Measurements from ENCODE around the gene ODR4. TPM values are rescaled to one million over a fixed set of nuclear protein-coding genes. Genes with fewer than 3 reads are reported as not detected.
"Not testable (repeated sequence)": the region's sequence is repeated elsewhere in the genome, so short reads cannot be mapped to it uniquely, and the experiment has no call there.

ODR4 gene
- total RNA-seq, 1 experiment from 2014 or later, result 29.1 TPM

DNA sequence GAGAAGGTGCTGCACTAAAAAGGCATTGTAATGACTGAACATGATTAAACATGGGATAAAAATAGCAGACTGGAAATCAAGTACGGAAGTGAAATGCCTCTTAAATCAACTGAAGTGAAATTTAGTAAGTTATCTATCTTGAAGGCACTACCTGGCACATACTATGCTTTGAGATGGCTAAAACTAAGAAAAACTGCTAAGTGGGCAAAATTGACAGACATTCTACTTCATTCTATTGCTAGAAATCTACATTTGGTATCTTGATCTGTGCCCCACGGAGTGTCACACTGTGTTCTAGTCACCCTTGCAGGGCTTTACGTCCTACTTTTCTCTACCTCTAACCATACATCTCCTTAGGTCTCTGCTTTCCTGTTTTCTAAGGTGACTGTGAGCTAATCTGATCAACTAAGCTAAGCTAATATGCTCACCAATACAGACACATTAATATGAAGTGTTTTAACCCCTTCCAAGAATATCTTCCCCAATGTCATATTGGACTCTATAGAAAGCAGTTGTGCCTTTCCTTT is 81.2 kb downstream of the ODR4 start:
- Mint-ChIP-seq H3K36me3 (ENCODE audit: insufficient read depth, unreplicated experiment) (no peaks in the 10 kb centered on the region), H3K4me1 (ENCODE audit: low read depth, unreplicated experiment) (no peaks in the 10 kb centered on the region), H3K4me3 (ENCODE audit: unreplicated experiment) (no peak overlapping the region), H3K9me3 (ENCODE audit: unreplicated experiment) (no peaks in the 10 kb centered on the region), H3K27ac (ENCODE audit: unreplicated experiment) (no peak overlapping the region), H3K27me3 (ENCODE audit: insufficient read depth, unreplicated experiment) (no peaks in the 10 kb centered on the region)
- no peak for DNase-seq
- TF ChIP-seq CTCF (IDR thresholded peaks at IDR 0.05; ENCODE audit: insufficient read depth in 1 of 2, low read depth in 1 of 2, low read length in 1 of 2, severe bottlenecking in 1 of 2, unreplicated experiment in 1 of 2), result no peak
- Histone ChIP-seq H3K4me3 (ENCODE audit: low read depth, low read length) (no peak overlapping the region), H3K27me3 (replicated peaks; ENCODE audit: control insufficient read depth, insufficient read depth, low read length) (no peaks in the 10 kb centered on the region), H3K4me1 (no peaks in the 10 kb centered on the region), H3K36me3 (ENCODE audit: control insufficient read depth, insufficient read depth, low read length) (no peaks in the 10 kb centered on the region), H3K9me3 (no peaks in the 10 kb centered on the region; the same call in 1 of the 2 replicates)
- ChIA-PET POLR2A (no interaction called here), CTCF (no interaction called here)
- intact Hi-C loops (cut with micrococcal nuclease; ENCODE audit: unreplicated experiment), result no loop called here
- BruUV-seq (replicated peaks), result no TSS peak

DNA sequence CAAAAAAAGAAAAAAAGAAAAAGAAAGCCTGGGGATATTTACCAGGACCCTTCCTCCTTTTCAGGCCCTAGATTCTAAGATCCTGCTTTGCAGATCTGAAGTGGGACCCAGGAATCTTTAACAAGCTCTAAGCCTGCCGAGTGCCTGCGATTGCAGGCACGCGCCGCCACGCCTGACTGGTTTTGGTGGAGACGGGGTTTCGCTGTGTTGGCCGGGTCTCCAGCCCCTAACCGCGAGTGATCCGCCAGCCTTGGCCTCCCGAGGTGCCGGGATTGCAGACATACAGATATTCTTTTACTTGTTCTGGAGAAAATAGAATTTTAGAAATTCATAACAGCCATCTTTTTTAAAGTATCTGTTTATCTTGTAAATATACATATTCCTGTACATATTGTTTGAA is 83.5 kb downstream of the ODR4 start:
- DNase-seq; H3K4me3 Mint-ChIP-seq (ENCODE audit: unreplicated experiment); POLR2A ChIA-PET; CTCF ChIA-PET; H3K36me3 Mint-ChIP-seq (ENCODE audit: insufficient read depth, unreplicated experiment); H3K27ac Mint-ChIP-seq (ENCODE audit: unreplicated experiment); H3K27me3 Mint-ChIP-seq (ENCODE audit: insufficient read depth, unreplicated experiment); intact Hi-C loops (cut with micrococcal nuclease; ENCODE audit: unreplicated experiment); H3K27me3 ChIP-seq (replicated peaks; ENCODE audit: control insufficient read depth, insufficient read depth, low read length); H3K4me1 Mint-ChIP-seq (ENCODE audit: low read depth, unreplicated experiment); H3K36me3 ChIP-seq (ENCODE audit: control insufficient read depth, insufficient read depth, low read length); H3K4me1 ChIP-seq; H3K9me3 ChIP-seq; H3K9me3 Mint-ChIP-seq (ENCODE audit: unreplicated experiment); H3K4me3 ChIP-seq (ENCODE audit: low read depth, low read length); BruUV-seq (replicated peaks): not testable (repeated sequence)

- H3K36me3 Mint-ChIP-seq (ENCODE audit: insufficient read depth, unreplicated experiment), result no peaks in the 10 kb centered on the region
- no peak for TF ChIP-seq CTCF (IDR thresholded peaks at IDR 0.05; ENCODE audit: insufficient read depth in 1 of 2, low read depth in 1 of 2, low read length in 1 of 2, severe bottlenecking in 1 of 2, unreplicated experiment in 1 of 2)
- H3K36me3 ChIP-seq (ENCODE audit: control insufficient read depth, insufficient read depth, low read length), result no peaks in the 10 kb centered on the region
- ChIA-PET CTCF (no interaction called here), POLR2A (no interaction called here)
- H3K4me3 ChIP-seq (ENCODE audit: low read depth, low read length), result no peak within 1 kb of the TSS
- peaks cover 6% of the 10 kb centered on the region for H3K4me1 Mint-ChIP-seq (ENCODE audit: low read depth, unreplicated experiment)
- H3K27me3 ChIP-seq (replicated peaks; ENCODE audit: control insufficient read depth, insufficient read depth, low read length), result no peaks in the 10 kb centered on the region
- BruUV-seq (replicated peaks), result no TSS peak
- H3K9me3 Mint-ChIP-seq (ENCODE audit: unreplicated experiment), result no peaks in the 10 kb centered on the region
- intact Hi-C loops (cut with micrococcal nuclease; ENCODE audit: unreplicated experiment), result no loop called here
- no peaks in the 10 kb centered on the region for H3K27me3 Mint-ChIP-seq (ENCODE audit: insufficient read depth, unreplicated experiment)
- no peak for DNase-seq
- no peaks in the 10 kb centered on the region; the same call in 1 of the 2 replicates for H3K9me3 ChIP-seq
- H3K4me3 Mint-ChIP-seq (ENCODE audit: unreplicated experiment), result no peak within 1 kb of the TSS
- H3K4me1 ChIP-seq, result no peaks in the 10 kb centered on the region
- H3K27ac Mint-ChIP-seq (ENCODE audit: unreplicated experiment), result no peak within 1 kb of the TSS
Measured at GRCh38 chr1:186461014-186461413, 85.4 kb downstream of the ODR4 start, which contains the start of gene PDC. TSS of gene PDC (minus strand) at chr1:186461114. CDS start at chr1:186449459, 11,655 bp downstream.

DNA sequence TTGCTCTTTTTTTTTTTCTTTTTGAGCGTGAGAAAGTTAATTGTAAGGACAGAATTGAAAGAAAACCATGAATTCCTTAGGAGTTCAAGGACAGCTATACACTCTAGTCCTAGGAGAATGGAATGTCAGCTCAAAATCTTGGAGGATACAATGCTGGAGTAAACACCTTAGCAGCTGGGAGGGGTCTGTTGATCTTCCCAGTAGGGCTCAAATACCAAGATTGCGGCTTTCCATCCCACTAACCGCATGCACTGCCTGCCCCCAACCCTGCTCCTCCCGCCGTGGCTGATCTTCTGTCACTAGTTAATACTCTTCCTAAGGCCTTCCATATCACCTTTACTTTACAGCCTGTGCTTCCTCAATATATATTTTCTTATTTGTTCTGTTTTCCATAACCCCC is 87.9 kb downstream of the ODR4 start:
- intact Hi-C loops (cut with micrococcal nuclease; ENCODE audit: unreplicated experiment), result no loop called here
- ChIA-PET POLR2A (no interaction called here), CTCF (no interaction called here)
- H3K4me3 ChIP-seq (ENCODE audit: low read depth, low read length), result no peak overlapping the region
- no TSS peak for BruUV-seq (replicated peaks)
- no peak for TF ChIP-seq CTCF (IDR thresholded peaks at IDR 0.05; ENCODE audit: insufficient read depth in 1 of 2, low read depth in 1 of 2, low read length in 1 of 2, severe bottlenecking in 1 of 2, unreplicated experiment in 1 of 2)
- no peaks in the 10 kb centered on the region; the same call in 1 of the 2 replicates for H3K9me3 ChIP-seq
- no peaks in the 10 kb centered on the region for H3K4me1 ChIP-seq
- peaks cover 6% of the 10 kb centered on the region for H3K4me1 Mint-ChIP-seq (ENCODE audit: low read depth, unreplicated experiment)
- H3K9me3 Mint-ChIP-seq (ENCODE audit: unreplicated experiment), result no peaks in the 10 kb centered on the region
- no peaks in the 10 kb centered on the region for H3K36me3 ChIP-seq (ENCODE audit: control insufficient read depth, insufficient read depth, low read length)
- H3K27me3 Mint-ChIP-seq (ENCODE audit: insufficient read depth, unreplicated experiment), result no peaks in the 10 kb centered on the region
- H3K27me3 ChIP-seq (replicated peaks; ENCODE audit: control insufficient read depth, insufficient read depth, low read length), result no peaks in the 10 kb centered on the region
- H3K4me3 Mint-ChIP-seq (ENCODE audit: unreplicated experiment), result no peak overlapping the region
- DNase-seq, result no peak
- H3K27ac Mint-ChIP-seq (ENCODE audit: unreplicated experiment), result no peak overlapping the region
- no peaks in the 10 kb centered on the region for H3K36me3 Mint-ChIP-seq (ENCODE audit: insufficient read depth, unreplicated experiment)

Data from Caco-2 (cell line).